GM12865 (cell line): Measurements from ENCODE around the gene HPS4.

Source experiments
- DNase-seq: peaks from one replicate; pipeline ENCODE4 v3.0.0; 2010; ENCODE audit warnings: low read depth
- H3K4me3 ChIP-seq: 2 replicates; pipeline ENCODE4 v1.5.1; 2011; ENCODE audit warnings: mild to moderate bottlenecking, low read depth, low read length, control low read depth
- CTCF ChIP-seq: IDR thresholded peaks from 2 replicates; pipeline ENCODE4 v1.5.1; 2011; ENCODE audit warnings: low read length, control low read depth, low read depth, inconsistent platforms; ENCODE audit not compliant: insufficient read depth; ENCODE audit errors: missing control alignments

The HPS4 gene

GRCh38 chr22:26499188-26499703, 15.7 kb upstream of the HPS4 start:
- no peak overlapping the region for H3K4me3 ChIP-seq
- no peak for TF ChIP-seq CTCF
- no peak for DNase-seq

- H3K4me3 ChIP-seq: no peak overlapping the region
- DNase-seq: no peak
- no peak for TF ChIP-seq CTCF
Observed at GRCh38 chr22:26496456-26496855, 12.9 kb upstream of the HPS4 start.

GRCh38 chr22:26494506-26494905, 10.9 kb upstream of the HPS4 start:
- DNase-seq: no peak
- TF ChIP-seq CTCF: no peak
- H3K4me3 ChIP-seq: no peak overlapping the region

- no peak for TF ChIP-seq CTCF
- DNase-seq: no peak
- no peak overlapping the region for H3K4me3 ChIP-seq
Observed at GRCh38 chr22:26492220-26492619, 8.6 kb upstream of the HPS4 start.

- no peak overlapping the region for H3K4me3 ChIP-seq
- no peak for TF ChIP-seq CTCF
- no peak for DNase-seq
Observed at GRCh38 chr22:26489447-26490036, 6.0 kb upstream of the HPS4 start.

GRCh38 chr22:26487996-26488395, 4.4 kb upstream of the HPS4 start:
- no peak overlapping the region for H3K4me3 ChIP-seq
- DNase-seq: no peak
- TF ChIP-seq CTCF: no peak

GRCh38 chr22:26486394-26486793, 2.8 kb upstream of the HPS4 start:
- TF ChIP-seq CTCF: no peak
- no peak overlapping the region for H3K4me3 ChIP-seq

More at GRCh38 chr22:26486394-26486793, 2.8 kb upstream of the HPS4 start:
- no peak for DNase-seq
